Astrocyte (in vitro differentiated cells and primary cell): ENCODE results near the gene RPS21.

Experiments used
- EZH2 ChIP-seq: IDR thresholded peaks from 2 replicates; pipeline ENCODE4 v1.6.1; 2012; ENCODE audit warnings: mild to moderate bottlenecking, low read length, inconsistent platforms; ENCODE audit not compliant: insufficient read depth
- TF ChIP-seq, protein P1 (sequence below): IDR thresholded peaks from 2 replicates; pipeline ENCODE4 v1.5.1; 2011; ENCODE audit warnings: low read depth, mild to moderate bottlenecking, inconsistent platforms, low read length, moderate library complexity; ENCODE audit not compliant: insufficient read depth

DNA sequence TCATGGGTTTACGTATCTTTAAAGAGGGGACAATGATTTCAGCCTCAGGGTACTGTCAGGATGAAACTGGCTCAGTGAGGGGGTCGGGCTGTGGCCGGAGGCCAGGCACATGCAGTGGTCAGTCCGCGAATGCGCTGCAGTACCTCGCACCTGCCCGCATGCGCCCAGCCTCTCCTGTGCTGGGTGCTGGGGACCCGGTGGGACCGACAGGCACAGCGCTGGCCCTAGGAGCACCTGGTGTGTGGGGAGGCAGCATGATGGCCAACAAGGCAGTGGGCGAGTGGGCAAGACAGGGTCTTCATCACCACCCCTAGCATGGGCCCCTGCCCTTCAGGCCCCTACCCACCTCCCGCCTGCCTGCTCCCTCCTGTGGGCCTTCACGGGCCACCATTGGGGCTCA, 21.2 kb downstream of the RPS21 start:
- TF ChIP-seq EZH2 = no peak
- TF ChIP-seq, protein P1, sequence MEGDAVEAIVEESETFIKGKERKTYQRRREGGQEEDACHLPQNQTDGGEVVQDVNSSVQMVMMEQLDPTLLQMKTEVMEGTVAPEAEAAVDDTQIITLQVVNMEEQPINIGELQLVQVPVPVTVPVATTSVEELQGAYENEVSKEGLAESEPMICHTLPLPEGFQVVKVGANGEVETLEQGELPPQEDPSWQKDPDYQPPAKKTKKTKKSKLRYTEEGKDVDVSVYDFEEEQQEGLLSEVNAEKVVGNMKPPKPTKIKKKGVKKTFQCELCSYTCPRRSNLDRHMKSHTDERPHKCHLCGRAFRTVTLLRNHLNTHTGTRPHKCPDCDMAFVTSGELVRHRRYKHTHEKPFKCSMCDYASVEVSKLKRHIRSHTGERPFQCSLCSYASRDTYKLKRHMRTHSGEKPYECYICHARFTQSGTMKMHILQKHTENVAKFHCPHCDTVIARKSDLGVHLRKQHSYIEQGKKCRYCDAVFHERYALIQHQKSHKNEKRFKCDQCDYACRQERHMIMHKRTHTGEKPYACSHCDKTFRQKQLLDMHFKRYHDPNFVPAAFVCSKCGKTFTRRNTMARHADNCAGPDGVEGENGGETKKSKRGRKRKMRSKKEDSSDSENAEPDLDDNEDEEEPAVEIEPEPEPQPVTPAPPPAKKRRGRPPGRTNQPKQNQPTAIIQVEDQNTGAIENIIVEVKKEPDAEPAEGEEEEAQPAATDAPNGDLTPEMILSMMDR = no peak
